Measurements from ENCODE around the gene AEBP1. TPM values are rescaled to one million over a fixed set of nuclear protein-coding genes. Genes with fewer than 3 reads are reported as not detected.

Gene AEBP1
- total and polyA plus RNA-seq, 9 of the 15 experiments (the other 6 are each of a cell fraction or from before 2014, with no cell fraction given), result 0.03 to 0.78 (median 0.30) TPM; not detected in 2

DNA sequence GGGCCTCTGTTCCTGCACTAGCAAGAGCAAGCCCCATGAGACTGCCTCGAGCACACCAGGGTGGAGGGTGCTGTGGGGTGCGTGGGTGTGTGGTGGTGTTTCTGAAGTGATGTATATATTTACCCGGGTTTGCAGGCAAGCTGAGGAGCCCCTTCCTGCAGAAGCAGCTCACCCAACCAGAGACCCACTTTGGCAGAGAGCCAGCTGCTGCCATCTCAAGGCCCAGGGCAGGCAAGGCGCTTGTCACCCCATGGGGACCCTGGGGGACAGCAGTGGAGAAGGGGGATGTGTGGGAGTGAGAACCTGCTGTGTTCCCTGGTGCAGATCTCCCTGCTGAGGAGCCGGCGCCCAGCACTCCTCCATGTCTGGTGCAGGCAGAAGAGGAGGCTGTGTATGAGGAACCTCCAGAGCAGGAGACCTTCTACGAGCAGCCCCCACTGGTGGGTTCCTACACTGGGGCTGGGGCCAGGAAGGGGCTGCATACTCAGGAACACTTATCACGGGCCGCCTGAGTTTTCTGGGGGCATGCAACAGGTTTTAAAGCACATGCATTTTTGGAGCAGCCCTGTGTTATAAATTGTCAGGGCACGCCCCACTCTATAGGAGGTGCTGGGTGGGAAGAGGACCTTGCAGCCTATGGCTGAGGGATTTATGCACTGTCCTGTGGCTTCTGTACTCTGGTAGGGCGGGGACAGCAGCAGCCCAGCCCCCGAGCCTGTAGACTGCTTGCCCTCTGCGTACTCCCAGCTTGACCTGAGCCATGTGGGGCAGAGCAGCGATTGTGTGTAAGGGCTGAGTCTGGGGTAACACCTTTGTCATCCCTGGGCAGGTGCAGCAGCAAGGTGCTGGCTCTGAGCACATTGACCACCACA is 44.7 kb upstream of the AEBP1 start:
- no peak for ATAC-seq
- Histone ChIP-seq H3K4me2 (ENCODE audit: insufficient read depth, low read length) (no peak overlapping the region), H3K36me3 (ENCODE audit: control insufficient read depth, insufficient read depth, low read length) (peaks cover 69% of the 10 kb centered on the region; the same call in 2 of the 3 replicates), H2AFZ (ENCODE audit: low read depth, low read length) (no peak overlapping the region), H3K9me1 (ENCODE audit: control insufficient read depth, insufficient read depth, low read length) (no peaks in the 10 kb centered on the region), H3K4me1 (replicated peaks in 1 of 2; ENCODE audit: control insufficient read depth in 2 of 2, insufficient read depth in 2 of 2, low read length in 2 of 2) (peaks cover 0 to 20% of the 10 kb centered on the region in 2 experiments; a peak in 2 of 5 replicates), H3K27me3 (ENCODE audit: control insufficient read depth in 2 of 2, insufficient read depth in 2 of 2, low read length in 2 of 2) (no peaks in the 10 kb centered on the region), H3K79me2 (ENCODE audit: control insufficient read depth, insufficient read depth, low read length) (no peaks in the 10 kb centered on the region), H3K9me3 (replicated peaks; ENCODE audit: control insufficient read depth, insufficient read depth, low read depth, low read length) (no peaks in the 10 kb centered on the region), H3K27ac (ENCODE audit: extremely low read depth, low read depth, low read length) (no peak overlapping the region), H3K4me3 (no peak overlapping the region), H3K9ac (ENCODE audit: insufficient read depth in 1 of 2, low read depth in 2 of 2, low read length in 2 of 2) (peak overlapping the region in 1 of 2 experiments; percentile 17; a peak in 1 of 4 replicates), H4K20me1 (replicated peaks; ENCODE audit: control insufficient read depth, insufficient read depth, low read length) (peaks cover 3% of the 10 kb centered on the region; the same call in 1 of the 2 replicates)
- ChIA-PET CTCF (ENCODE audit: low intra/inter-chr PET ratio) (no interaction called here), POLR2A (no interaction called here)
- DNase-seq (ENCODE audit: extremely low read depth in 1 of 4, low spot score in 3 of 4), result no peak
- intact Hi-C loops (cut with micrococcal nuclease), result no loop called here
- no TSS peak for BruUV-seq (replicated peaks)
- no peak for TF ChIP-seq KDM5B (IDR thresholded peaks at IDR 0.05; ENCODE audit: insufficient replicate concordance, low read depth, low read length)
- TF ChIP-seq NFIC (IDR thresholded peaks at IDR 0.05), result peak; percentile 72
- WGBS (ENCODE audit: insufficient coverage, low coverage, missing lambda C conversion rate), result 81% methylated on average over 12 of the region's 14 CpGs
- FAIRE-seq, result no peak
- in situ Hi-C loops (cut with MboI), result no loop called here
